ENCODE results near the gene ARID5A. TPM values are rescaled to one million over a fixed set of nuclear protein-coding genes. Genes with fewer than 3 reads are reported as not detected.

Gene ARID5A
- total and polyA plus RNA-seq, 2 of the 13 experiments (the other 11 are each of a cell fraction or from before 2014, with no cell fraction given), result 6.0 to 9.5 TPM

DNA sequence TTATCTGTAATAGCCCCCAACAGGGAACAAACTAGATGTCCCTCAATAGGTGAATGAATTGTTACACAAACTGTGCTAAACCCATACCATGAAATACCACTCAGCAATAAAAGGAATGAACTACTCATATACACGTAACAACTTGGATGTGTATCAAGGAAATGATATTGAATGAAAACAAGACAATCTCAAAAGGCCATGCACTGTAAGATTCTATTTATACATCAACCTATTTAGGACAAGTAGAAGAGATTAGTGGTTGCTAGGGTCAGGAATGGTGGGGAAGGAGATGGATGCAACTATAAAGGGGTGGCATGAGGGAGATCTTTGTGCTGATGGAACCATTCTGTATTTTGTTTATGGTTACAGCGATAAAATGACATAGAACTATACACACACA lies 54.5 kb downstream of the ARID5A start:
- H2AFZ ChIP-seq (ENCODE audit: low read length), result no peak overlapping the region
- no peaks in the 10 kb centered on the region for H3K9me3 ChIP-seq (ENCODE audit: low read length)
- no peaks in the 10 kb centered on the region for H3K4me1 ChIP-seq (ENCODE audit: insufficient read depth, low read length)
- no peaks in the 10 kb centered on the region for H3K79me2 ChIP-seq (ENCODE audit: insufficient read depth, low read length)
- no peak for ATAC-seq
- no peak for DNase-seq (ENCODE audit: low spot score)
- no TSS peak for BruUV-seq (replicated peaks)
- intact Hi-C loops (cut with micrococcal nuclease; ENCODE audit: unreplicated experiment), result no loop called here
- TF ChIP-seq ZNF891 (CRISPR knock-in tag; IDR thresholded peaks at IDR 0.05) (no peak), ZNF496 (CRISPR knock-in tag; IDR thresholded peaks at IDR 0.05; ENCODE audit: insufficient replicate concordance) (no peak), SNAPC2 (CRISPR knock-in tag; IDR thresholded peaks at IDR 0.05) (no peak), ZMYM3 (CRISPR knock-in tag; IDR thresholded peaks at IDR 0.05) (no peak), HOXA9 (CRISPR knock-in tag; IDR thresholded peaks at IDR 0.05; ENCODE audit: borderline replicate concordance) (no peak), ZNF557 (CRISPR knock-in tag; IDR thresholded peaks at IDR 0.05) (no peak), DNMT1 (CRISPR knock-in tag; IDR thresholded peaks at IDR 0.05) (no peak), ZNF260 (CRISPR knock-in tag; IDR thresholded peaks at IDR 0.05; ENCODE audit: borderline replicate concordance, low read depth) (no peak), PHF5A (CRISPR knock-in tag; IDR thresholded peaks at IDR 0.05; ENCODE audit: low read depth, unreplicated experiment) (no peak), SMC3 (IDR thresholded peaks at IDR 0.05; ENCODE audit: low read length) (no peak), MXI1 (IDR thresholded peaks at IDR 0.05; ENCODE audit: borderline replicate concordance, low read depth, low read length) (no peak), MEF2D (CRISPR knock-in tag; IDR thresholded peaks at IDR 0.05) (no peak), ZNF747 (CRISPR knock-in tag; IDR thresholded peaks at IDR 0.05; ENCODE audit: borderline replicate concordance) (no peak), CENPT (CRISPR knock-in tag; IDR thresholded peaks at IDR 0.05; ENCODE audit: low read depth) (no peak)
- TF ChIP-seq, protein P1, sequence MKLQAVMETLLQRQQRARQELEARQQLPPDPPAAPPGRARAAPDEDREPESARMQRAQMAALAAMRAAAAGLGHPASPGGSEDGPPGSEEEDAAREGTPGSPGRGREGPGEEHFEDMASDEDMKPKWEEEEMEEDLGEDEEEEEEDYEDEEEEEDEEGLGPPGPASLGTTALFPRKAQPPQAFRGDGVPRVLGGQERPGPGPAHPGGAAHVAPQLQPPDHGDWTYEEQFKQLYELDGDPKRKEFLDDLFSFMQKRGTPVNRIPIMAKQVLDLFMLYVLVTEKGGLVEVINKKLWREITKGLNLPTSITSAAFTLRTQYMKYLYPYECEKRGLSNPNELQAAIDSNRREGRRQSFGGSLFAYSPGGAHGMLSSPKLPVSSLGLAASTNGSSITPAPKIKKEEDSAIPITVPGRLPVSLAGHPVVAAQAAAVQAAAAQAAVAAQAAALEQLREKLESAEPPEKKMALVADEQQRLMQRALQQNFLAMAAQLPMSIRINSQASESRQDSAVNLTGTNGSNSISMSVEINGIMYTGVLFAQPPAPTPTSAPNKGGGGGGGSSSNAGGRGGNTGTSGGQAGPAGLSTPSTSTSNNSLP (IDR thresholded peaks at IDR 0.05; ENCODE audit: low read depth, low read length), result no peak
- TF ChIP-seq, protein P2, sequence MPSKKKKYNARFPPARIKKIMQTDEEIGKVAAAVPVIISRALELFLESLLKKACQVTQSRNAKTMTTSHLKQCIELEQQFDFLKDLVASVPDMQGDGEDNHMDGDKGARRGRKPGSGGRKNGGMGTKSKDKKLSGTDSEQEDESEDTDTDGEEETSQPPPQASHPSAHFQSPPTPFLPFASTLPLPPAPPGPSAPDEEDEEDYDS (CRISPR knock-in tag; IDR thresholded peaks at IDR 0.05), result no peak
- TF ChIP-seq, protein P3, sequence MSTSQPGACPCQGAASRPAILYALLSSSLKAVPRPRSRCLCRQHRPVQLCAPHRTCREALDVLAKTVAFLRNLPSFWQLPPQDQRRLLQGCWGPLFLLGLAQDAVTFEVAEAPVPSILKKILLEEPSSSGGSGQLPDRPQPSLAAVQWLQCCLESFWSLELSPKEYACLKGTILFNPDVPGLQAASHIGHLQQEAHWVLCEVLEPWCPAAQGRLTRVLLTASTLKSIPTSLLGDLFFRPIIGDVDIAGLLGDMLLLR (CRISPR knock-in tag; IDR thresholded peaks at IDR 0.05), result no peak
- peaks cover 20 to 46% of the 10 kb centered on the region in 2 experiments for H3K36me3 ChIP-seq (replicated peaks in 1 of 2; ENCODE audit: control insufficient read depth in 1 of 2, insufficient read depth in 2 of 2, low read length in 2 of 2)
- in situ Hi-C loops (cut with HindIII; ENCODE audit: extremely low pct_ligation_motif_present, low pct_unique_long_range_greater_than_20kb), result no loop called here
- H3K9ac ChIP-seq (ENCODE audit: insufficient read depth, low read depth, low read length), result no peak overlapping the region
- no peaks in the 10 kb centered on the region for H3K27me3 ChIP-seq (ENCODE audit: control insufficient read depth in 1 of 2, insufficient read depth in 2 of 2, low read length in 2 of 2)
- FAIRE-seq, result no peak
- H3K27ac ChIP-seq (ENCODE audit: extremely low read length, insufficient read depth, low read length), result no peak overlapping the region
- no peak overlapping the region for H3K4me2 ChIP-seq (ENCODE audit: low read depth, low read length)
- WGBS (ENCODE audit: low lambda C conversion rate), result 94% methylated on average over 2 of the region's 2 CpGs
- H4K20me1 ChIP-seq (ENCODE audit: insufficient read depth, low read length), result no peaks in the 10 kb centered on the region
- H3K4me3 ChIP-seq (replicated peaks in 1 of 3; ENCODE audit: insufficient read depth in 1 of 3, low read depth in 2 of 3, low read length in 3 of 3), result no peak overlapping the region
- POLR2A ChIA-PET, result no interaction called here
- CTCF ChIA-PET (ENCODE audit: low intra/inter-chr PET ratio, low total read pairs), result no interaction called here
